ENCODE results near the gene NOP56.
"Not testable (repeated sequence)": the region's sequence is repeated elsewhere in the genome, so short reads cannot be mapped to it uniquely, and the experiment has no call there.

NOP56 gene

GRCh38 chr20:2640899-2641298, 11.5 kb upstream of the NOP56 start:
- no peak for DNase-seq (ENCODE audit: low spot score)

DNA sequence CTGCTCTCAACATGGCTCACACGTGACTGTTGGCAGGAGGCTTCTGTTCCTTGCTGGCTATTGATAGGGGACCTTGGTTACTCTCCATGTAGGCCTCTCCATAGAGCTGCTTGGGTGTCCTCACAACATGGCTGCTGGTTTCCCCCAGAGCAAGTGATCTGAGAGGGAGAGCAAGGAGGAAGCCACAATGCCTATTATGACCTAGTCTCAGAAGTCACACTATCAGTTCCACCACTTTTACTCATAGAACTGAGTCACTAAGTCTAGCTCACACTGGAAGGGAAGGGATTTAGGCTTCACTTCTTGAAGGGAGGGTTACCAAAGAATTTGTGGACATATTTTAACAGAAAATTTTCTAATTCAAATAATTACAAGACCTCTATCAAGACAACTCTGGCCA, 8.7 kb upstream of the NOP56 start:
- DNase-seq (ENCODE audit: low spot score), result no peak

GRCh38 chr20:2652724-2653555, 508 bp downstream of the NOP56 start:
- DNase-seq (ENCODE audit: low spot score), result no peak

DNA sequence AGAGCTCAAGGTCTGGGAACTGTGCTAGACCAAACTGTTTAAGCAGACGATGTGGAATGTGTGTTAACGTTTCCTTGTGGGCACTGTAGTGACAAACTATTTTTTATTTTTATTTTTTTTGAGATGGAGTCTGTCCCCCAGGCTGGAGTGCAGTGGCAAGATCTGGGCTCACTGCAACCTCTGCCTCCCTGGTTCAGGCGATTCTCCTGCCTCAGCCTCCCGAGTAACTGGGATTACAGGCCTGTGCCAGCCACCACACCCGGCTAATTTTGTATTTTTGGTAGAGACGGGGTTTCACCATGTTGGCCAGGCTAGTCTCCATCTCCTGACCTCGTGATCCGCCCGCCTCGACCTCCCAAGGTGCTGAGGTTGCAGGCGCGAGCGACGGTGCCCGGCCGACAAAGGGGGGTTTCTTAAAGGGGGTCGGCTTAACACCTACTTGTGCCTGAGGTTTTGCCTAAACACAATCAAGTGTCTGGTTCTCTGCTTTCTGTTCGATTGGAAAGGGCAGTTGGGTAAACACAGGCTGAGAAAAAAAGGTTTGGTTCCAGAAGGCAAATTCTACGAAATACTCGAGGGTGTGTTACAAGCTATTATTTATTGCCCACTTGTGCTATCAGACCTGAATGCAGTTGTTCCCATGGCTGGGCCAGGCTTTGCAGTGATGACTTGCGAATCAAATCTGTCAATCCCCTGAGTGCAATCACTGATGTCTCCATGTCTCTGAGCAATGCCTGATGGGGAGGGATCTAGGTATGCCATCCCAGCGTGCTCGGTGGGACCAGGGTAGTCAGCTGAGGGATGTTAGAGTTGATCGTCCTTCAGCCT, 1.3 kb downstream of the NOP56 start:
- no peak for DNase-seq (ENCODE audit: low spot score)

- DNase-seq (ENCODE audit: low spot score), result no peak
Measured at GRCh38 chr20:2654384-2654822, 2.0 kb downstream of the NOP56 start.

DNA sequence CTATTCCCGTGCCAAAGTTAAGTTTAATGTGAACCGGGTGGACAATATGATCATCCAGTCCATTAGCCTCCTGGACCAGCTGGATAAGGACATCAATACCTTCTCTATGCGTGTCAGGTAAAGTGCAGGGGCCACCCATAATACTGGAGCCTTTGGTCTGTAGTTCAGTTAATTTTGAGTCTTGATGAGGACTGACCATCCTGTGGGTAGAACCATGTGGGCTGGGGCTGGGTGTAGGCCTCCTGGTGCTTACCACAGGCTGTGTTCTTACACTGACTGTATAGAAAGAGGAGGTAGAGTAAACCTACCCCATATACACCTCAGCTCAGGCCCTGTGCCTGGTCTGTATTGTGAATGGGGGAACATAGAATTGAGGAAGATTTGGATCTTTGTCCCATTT, 2.4 kb downstream of the NOP56 start:
- no peak for DNase-seq (ENCODE audit: low spot score)

- DNase-seq (ENCODE audit: low spot score), result no peak
Measured at GRCh38 chr20:2655331-2656116, 3.1 kb downstream of the NOP56 start.

GRCh38 chr20:2656471-2657117, 4.2 kb downstream of the NOP56 start:
- no peak for DNase-seq (ENCODE audit: low spot score)

DNA sequence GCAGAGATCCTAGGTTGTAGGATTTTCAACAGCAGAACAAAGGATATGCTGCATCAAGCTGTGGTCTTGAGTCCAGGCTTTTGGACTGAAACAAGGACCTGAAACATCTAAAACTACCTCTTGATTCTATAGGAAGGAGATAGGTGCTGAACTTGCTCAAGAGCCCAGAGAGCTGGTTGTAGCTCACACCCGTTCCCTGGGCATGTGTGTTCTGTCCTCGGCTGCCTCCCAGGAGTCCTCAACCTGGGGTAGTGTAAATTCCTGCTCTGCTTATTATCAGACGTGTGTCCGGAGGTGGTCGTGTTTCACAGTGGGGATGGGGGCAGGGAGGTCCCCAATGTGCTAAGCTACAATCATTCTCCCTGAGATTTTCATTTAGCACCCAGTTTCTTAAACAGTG, 4.8 kb downstream of the NOP56 start:
- DNase-seq (ENCODE audit: low spot score), result no peak

DNA sequence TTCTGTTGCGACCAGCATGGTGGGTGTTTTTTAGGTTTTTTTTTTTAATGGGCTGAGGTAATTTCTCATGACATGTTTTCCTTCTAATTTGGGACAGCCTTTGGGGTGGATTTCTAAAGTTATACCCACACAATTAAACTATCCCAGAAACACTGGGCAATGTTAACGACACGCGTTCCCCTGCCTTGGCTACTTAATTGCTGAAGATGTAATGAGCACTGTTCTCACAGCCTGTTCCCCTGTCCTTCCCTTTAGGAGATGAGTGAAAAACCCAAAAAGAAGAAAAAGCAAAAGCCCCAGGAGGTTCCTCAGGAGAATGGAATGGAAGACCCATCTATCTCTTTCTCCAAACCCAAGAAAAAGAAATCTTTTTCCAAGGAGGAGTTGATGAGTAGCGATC, 5.2 kb downstream of the NOP56 start:
- no peak for DNase-seq (ENCODE audit: low spot score)

DNA sequence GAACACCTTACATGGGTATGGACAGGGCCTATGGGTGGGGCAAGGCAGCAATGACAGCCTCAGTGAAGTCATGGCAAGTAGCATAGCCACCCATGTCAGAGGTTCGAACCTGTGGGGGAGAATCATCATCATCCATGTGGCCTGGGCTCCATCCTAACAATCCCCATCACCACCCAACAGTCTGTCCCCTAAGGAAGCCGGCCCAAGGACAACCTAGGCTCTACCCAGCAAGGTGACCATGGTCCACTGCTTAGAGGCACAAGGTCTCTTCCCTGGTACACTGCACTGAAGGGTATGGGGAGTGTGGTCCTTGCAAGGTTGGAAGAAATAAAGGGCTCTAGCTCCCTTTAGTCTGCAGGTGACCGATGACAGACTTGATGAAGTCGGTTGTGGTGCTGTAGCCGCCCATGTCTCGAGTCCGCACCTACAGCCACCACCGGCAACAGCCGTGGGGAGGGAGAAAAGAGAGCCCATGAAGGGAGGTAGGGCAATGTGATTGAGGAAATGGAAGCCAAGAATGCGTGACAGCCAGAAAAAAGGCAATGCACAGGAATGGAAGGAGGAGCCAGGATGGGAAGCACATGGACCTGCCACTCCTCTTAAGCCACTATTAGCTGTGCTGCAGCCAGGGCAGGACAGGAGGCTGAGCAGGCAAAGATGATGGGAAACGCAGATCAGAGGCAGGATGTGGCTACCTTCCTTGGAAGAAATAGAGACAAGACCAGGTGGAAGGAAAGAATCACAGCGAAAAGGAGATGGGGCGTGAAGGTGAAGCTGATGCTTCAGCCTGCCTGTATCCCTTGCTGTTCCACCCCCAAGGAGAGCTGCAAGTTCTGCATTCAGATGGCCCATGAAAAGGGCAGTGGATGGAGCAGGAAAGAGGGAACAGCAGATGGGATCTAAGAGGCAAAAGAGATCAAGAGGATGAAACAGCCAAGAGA, 6.3 kb downstream of the NOP56 start:
- no peak for DNase-seq (ENCODE audit: low spot score)

DNA sequence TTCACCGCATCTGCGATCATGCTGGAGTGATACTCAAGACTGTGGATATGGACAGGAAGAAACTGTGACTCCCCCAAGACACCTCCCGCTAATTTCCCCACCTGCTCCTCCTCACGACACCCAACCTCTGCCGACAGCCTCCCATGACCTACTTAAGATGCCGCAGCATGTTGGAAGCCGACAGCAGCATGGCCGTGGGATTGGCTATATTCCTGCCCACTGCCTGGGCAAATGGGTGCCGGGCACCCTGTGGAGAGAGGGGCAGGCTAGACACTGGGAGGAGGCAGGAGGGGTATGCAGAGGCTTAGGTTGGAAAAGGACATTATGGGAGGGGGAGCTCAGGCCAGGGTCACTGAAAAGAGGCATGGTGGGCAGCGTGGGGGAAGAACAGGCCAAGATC, 7.1 kb downstream of the NOP56 start:
- DNase-seq (ENCODE audit: low spot score), result no peak

DNA sequence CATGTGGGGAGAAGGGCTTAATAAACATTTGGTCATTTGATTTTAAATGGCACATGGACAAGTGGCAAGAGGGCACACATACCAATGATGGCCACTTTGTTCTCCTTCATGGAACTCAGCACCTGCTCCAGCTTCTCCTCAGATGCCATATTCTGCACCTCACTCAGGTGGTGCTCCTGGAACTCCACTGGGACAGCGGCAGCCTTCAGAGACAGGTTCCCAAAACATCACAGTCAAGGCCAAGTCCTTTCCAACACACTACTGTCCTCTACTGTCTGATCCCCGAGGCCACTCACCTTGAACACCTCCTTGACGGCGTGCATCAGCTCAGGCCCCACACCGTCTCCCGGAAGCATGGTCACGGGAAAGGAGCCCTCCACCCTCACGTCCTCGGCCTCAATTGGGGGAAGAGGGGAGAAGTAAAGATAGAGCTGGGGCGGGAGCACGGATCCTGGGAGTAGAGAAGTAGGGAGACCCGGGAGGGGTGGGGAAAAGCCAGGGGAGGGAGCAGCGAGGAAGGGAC, 11.0 kb downstream of the NOP56 start:
- DNase-seq (ENCODE audit: low spot score), result no peak

DNA sequence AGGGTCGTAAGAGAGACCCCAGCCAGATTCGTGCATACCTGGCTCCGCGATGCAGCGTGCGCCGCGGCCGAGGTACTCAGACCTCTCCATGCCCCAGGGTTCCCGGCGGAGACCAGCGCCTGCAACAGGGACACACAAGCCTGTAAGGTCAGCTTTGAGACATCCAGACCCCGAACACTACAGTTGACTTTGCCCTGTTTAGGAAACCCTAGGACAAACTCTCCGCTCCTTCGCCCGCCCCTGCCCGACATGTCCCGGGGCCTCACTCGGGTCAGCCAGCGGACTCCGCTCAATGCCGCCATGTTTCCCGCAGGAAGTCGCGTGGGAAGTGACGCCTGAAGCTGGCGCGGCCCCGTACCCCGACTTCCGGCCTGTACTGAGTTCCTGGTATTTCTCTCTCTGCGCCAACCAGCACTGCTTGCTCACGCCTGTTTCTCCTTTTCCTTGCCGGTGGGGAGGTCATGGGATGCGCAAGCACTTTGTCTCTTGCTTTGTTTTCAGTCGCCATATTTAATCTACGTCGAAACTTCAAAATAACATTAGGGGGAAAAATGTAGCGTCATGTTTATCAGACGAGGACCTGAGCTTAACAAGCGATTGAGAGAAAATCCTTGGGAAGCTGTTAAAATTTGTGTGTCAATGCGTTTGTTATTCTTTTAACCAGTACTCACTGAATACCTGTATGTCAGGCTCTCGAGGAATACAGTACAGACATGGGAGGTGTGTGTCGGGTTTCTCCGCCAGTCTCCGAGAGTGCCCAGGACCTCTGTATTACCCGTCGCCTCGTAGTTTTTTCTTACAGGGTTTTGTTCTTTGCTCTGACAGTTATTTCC, 11.7 kb downstream of the NOP56 start, which contains the start of gene IDH3B:
Gene IDH3B, minus strand, starts transcription at position 330 of the 833 bp plus-strand sequence. Its CDS starts 28 bp downstream, at position 302.
- DNase-seq (ENCODE audit: low spot score), result peak; percentile 96

DNA sequence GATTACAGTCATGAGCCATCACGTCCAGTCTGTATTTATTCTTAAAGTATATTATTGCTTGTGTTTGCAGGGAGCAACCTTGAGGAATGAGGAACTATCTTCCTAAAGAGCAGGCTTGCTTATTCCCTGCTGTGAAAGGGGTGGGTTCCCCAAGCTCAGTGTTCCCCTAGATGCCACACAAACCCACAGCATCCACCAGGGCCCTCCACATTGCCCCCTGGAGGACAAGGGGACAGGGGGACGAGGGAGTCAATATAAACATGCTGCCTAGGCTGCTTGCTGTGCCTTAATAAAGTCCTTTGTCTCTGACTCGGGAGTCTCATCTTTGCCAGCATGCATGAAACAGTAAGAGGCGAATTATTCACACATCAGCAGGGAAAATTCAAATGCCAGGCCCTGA, 19.5 kb downstream of the NOP56 start:
- DNase-seq (ENCODE audit: low spot score), result no peak

DNA sequence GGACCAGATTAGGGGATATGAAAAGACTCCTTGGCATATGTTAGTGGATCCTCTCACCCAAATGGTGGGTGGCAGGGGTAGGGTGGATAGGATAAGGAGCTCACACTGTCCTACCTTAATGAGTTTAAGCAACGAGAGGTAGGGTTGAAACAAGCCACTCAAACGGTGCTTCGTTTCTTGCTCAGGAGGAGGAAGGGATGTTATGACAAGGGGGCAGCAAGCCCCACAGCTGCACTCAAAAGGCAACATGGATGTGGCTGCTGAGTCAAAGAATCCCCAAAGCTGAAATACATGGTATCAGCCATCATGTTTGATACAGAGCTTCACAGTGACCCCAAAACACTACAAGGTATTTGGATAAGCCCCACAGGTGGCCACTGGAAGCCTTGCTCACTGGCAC, 20.0 kb downstream of the NOP56 start:
- DNase-seq (ENCODE audit: low spot score), result no peak

GRCh38 chr20:2673453-2673852, 21.0 kb downstream of the NOP56 start:
- no peak for DNase-seq (ENCODE audit: low spot score)

GRCh38 chr20:2680046-2680445, 27.6 kb downstream of the NOP56 start:
- no peak for DNase-seq (ENCODE audit: low spot score)

DNA sequence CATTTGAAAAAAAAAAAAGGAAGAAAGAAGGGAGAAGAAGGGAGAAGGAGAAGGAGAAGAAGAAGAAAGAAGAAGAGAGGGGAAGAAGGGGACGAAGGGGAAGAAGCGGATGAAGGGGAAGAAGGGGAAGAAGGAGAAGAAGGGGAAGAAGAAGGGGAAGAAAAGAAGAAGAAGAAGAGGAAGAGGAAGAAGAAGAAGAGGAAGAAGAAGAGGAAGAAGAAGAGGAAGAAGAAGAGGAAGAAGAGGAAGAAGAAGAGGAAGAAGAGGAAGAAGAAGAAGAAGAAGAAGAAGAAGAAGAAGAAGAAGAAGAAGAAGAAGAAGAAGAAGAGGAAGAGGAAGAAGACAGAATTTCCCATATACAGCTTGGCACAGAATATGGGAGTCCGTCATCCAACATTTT, 29.6 kb downstream of the NOP56 start:
- not testable (repeated sequence) for DNase-seq (ENCODE audit: low spot score)

All from COLO829 (cell line).